CD4-positive, alpha-beta T cell treated with Interleukin-21 for 1 hour (primary cell): ENCODE results near the gene SIK2.

Source experiments
- DNase-seq: peaks from one replicate; pipeline ENCODE4 v3.0.0-alpha.2; 2020

Gene SIK2

DNA sequence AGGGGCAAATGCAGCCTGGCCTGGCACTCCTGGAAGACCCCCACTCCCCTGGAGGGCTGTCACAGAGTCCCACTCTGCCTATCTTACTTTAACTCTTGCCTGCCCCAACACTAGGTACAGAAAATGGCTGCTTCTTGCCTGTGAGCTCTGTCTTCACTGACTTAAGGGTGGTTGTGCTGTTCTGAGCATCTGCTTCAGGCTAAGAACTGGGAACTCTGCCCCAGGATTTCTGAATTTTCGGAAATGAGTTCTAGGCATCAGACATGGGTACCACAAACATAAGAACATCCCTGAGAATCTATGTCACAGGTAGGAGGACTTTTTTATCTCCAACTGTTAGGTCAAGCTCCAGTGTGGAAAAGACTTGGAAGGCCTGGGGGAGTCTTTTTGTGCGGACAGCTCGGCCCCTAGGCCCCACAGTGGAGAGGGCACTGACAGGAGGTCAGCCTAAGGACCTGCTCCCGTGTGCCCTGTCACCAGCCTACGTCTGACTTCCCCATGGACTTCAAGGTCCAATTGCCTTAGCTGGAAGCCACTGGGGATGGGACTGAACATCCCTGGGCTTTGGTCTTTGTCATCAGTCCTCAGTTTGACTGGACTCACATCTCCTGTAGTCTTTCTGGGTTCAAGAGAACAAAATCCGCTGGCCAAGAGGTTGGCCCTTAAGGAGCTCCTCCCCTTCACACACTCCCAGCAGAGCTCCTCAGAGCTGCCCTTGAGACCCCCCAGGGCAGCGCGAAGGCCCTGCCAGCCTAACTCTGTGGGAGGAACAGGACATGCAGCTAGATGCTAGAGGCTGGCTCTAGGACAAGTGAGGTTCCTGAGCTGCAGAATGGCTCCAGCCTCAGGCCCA lies 132.1 kb downstream of the SIK2 start:
- DNase-seq = no peak

GRCh38 chr11:111734954-111735261 lies 132.7 kb downstream of the SIK2 start:
- DNase-seq = no peak

DNA sequence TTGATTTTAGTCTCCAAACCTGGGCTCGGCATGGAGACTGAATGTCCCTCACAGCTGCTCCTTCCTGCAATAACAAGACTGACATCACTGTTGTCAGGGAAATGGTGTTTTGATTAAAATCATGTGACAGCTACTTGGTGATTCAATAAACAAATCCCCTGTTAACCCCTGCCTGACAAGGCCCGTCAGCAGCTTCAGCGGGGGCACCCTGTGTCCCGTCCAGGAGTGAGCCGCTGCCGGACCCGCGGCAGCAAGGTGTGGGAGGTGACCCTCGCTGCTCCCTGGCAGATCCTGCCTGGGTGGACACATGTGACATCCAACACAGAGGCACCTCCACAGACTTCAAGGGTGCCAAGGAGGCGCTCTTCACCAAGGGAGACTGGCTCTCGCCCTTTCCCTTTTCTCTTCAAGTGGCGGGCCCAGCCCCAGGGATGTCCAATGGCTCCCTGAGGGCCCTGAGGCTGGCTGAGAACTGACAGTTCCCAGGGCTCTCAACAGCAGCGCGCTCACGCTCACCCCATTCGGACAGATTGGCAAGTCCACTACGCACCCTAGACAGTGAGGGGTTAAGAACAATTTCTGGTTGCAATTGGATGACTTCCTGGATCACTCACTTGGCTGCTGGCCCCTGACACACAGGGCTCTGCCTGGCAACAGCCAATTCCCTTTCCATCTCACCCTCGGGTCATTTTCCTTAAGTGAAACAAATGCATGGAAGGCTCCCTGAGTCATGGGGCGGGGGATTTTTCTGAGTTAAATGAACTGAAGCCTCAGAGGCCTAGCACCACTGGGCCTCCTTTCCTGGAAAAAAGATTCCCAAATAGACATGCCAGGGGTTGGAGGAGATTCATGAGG lies 133.2 kb downstream of the SIK2 start:
- no peak for DNase-seq

DNA sequence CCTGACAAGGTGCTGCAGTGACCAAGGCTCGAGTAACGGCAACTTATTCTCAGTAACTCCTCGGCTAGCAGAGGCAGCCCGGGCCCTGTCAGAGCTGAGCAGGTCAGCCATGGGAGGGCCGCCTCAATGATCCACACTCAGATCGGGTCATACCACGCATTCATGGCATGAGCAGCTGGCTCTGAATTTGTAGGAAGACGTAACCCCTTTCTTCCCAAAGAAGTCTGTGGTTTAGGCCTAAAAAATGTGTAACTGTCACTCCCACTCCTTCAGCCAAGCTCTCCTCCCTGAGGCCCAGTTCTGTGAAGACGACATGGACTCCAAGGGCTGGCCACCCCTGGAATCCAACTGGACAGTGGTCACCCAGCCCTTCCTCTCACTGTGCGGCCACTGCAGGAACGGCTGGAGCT lies 133.9 kb downstream of the SIK2 start:
- DNase-seq = no peak

- DNase-seq = no peak
Measured at GRCh38 chr11:111736621-111737443, 134.6 kb downstream of the SIK2 start.

DNA sequence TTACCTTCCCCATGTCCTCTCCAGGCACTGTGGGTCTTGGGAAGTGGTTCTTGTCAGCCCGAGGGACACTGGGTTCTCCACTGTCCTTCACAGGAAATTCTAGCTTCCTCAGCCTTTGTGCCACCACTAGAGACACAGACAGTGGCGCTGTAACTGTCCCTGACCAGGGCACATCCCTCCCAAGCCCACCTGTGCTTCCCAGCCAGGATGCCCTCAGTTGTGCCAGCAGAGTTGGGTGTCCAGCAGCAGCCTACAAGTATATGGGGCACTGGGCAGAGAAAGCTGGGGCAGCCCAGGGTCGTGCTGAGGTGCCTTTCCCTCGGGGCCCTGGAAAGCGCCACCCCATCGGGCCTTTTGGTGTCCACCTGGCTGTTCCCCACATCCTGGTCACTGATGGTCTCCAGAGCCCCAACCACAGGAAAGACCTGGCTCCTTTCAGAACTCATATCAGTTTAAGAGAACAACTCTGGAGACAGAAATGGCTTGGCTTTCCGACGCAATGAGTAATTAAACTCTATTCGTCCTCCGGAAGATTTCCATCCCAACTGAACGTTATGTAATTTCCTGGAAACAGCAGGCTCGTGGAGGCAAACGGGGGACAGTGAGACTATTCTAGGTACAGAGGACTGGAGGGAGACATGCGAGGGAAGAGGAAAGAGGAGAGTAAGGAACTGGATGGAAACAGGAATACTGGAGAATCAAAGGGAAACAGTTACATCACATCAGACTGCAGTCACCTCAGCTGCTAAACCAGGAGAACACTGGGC lies 135.4 kb downstream of the SIK2 start:
- DNase-seq = no peak

DNA sequence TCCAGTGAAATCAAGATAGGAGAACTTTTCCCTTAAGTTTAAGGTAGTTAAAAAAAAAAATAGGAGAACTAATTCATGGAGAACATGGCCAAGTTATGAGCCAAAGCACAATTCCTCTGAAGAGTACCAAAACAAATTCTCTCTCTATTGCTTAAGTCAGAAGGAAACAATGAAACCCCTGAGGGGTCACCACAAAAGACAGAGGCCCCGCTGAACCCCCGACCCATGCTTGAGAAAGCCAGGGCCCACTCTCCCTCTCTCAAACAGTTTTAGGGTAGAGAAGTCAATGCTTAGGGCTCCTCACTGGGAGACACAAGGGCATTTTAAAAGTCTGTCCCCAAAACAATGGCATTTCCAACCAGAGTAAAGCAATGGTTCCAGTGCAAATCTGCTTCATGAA lies 137.1 kb downstream of the SIK2 start:
- DNase-seq = no peak

- no peak for DNase-seq
Measured at GRCh38 chr11:111741751-111742150, 139.5 kb downstream of the SIK2 start.

- no peak for DNase-seq
Measured at GRCh38 chr11:111743700-111744099, 141.5 kb downstream of the SIK2 start.

- DNase-seq = no peak
Measured at GRCh38 chr11:111745719-111746504, 143.7 kb downstream of the SIK2 start.

- no peak for DNase-seq
Measured at GRCh38 chr11:111748035-111748804, 146.0 kb downstream of the SIK2 start.

DNA sequence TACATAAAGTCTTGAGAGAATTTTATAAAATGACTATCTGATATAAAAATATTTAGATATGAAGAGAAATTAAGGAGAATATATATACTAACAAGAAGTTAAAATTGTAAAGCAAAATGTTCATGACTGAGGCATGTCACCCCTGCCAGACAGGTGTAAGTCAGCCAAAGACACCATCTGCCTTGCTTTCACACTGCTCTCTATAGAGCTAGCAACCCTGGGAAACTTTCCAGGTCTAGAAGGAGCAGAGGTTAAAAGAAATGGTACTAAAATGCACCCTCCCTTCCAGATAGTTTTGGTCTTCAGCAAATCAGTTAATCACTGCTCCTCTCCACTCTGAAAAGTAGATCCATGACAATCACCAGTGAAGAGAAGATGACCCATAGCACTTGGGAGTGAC lies 147.4 kb downstream of the SIK2 start:
- DNase-seq = no peak

DNA sequence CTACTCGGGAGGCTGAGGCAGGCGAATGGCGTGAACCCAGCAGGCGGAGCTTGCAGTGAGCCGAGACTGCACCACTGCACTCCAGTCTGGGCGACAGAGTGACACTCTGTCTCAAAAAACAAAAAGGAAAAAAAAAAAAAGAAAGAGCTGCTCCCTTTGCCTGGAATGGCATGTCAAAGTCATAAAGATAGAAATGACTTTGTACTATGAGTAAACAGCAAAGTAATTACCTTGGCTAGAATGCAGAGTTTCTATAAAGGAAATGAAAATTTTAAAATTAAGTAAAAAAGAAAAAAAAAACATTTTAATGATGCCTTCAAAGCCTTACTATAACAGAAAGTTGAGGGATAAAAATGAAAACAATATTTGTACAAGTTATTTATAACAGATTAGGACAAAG lies 153.8 kb downstream of the SIK2 start:
- no peak for DNase-seq

DNA sequence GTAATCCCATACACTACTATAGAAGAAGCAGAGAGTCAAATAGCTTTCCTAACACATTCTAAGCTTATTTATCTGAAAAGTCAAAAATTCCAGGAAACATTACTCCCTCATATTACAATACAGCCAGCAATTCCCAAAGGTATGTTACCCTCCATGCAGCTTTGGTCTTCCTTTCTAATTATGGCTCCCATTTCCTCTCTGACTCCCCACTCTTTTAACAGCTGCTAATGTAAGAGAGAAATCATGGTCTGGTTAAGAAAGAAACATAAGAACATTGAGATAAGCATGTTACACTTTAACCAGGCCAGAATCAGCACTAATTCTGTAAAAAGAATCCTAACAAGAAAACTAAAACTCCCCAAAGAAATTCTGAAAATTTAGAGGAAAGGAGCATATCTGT lies 157.1 kb downstream of the SIK2 start:
- DNase-seq = no peak

DNA sequence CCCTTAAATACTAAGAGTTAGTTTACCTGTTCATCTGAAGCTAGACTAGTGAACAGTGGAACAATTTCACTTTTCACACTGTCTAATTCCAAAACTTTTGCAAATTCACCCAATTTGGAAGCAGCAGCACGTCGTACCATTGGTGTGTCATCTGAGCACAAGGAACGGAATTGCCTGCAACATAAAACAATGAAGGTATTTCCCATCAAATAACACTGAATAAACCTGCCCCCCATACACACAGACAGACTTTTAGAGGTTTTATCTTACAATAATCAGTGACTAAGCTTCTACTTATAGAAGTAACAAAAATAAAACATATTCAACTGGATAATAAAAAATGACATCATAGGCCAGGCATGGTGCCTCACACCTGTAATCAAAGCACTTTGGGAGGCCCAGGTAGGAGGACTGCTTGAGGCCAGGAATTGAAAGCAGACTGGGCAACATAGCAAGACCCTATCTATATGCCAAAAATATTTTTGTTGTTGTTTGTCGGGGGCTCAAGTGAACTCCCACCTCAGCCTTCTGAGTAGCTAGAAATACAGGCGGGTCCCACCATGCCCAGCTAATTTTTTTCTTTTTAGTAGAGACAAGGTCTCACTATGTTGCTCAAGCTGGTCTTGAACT lies 157.6 kb downstream of the SIK2 start:
- DNase-seq = no peak

- no peak for DNase-seq
Measured at GRCh38 chr11:111761036-111761435, 158.8 kb downstream of the SIK2 start.

DNA sequence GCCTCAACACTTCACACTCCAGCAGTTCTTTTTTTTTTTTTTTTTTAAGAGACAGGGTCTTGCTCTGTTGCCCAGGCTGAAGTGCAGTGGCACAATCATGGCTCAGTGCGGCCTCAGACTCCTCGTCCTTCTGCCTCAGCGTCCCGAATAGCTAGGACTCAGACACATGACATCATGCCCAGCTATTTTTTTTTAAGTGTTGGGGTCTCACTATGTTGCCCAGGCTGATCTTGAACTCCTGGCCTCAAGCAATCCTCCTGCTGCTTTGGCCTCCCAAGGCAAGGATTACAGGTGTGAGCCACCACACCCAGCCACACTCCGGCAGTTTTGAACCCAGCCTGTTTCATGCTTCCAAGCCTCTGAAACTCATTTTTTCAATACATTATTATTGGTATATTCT lies 160.3 kb downstream of the SIK2 start:
- no peak for DNase-seq

DNA sequence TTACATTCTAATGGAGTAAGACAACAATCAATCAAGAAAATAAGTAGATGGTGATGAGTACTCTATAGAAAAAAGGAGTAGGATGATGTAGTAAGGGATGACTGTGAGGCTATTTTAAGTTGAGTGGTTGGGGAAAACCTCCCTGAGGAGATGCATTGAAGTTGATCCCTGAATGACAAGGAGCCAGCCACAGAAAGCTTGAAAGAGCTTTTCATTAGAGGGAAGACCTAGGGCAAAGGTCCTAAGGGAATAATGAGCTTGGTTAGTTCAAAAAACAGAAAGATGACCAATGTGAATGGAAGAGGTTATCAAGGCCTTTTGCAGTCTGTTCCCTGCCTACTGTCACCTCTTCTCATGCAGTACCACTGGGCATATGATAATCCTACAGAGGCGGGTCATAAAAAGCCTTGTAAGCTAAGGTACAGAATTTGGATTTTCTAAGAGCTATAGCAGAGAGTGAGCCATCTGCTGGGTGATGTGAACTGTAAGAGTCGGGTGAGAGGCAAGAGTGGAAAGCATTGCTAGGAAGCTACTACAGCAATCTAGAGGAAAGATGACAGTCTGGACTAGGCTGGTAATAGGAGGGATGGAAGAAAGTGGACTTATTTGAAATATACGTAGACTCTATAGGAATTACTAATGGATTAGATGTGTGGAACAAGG lies 160.9 kb downstream of the SIK2 start:
- no peak for DNase-seq

DNA sequence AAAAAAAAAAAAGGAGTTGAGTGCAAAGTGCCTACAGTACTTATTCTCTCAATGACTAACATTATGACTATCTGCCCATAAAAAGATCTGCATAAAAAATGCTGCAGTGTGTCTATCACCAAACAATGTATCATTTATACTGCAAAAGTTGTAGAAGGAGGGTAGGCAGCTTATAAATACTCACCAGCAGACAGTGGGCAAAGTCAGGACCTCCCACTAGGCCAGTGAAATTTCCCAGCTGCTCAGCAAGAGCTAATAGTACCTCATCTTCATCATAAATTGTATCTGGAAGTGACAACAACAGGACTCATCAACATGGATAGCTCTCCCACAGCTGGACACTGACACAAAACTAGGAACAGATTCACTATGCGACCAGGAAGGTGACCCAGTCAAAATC lies 162.4 kb downstream of the SIK2 start:
- no peak for DNase-seq
